Breast epithelium (tissue), 4 donors: ENCODE results near the gene PKD1. TPM values are rescaled to one million over a fixed set of nuclear protein-coding genes. Genes with fewer than 3 reads are reported as not detected.

Source experiments
- DNase-seq, 2 donors: peaks; one replicate each; pipeline ENCODE4 v3.0.0-alpha.2; 2019; ENCODE audit warnings: low spot score in 2 of 2
- H3K27ac ChIP-seq, 2 donors: fragments of 200-600 bp; sonication (generic) in 1 of 2; one replicate each; pipeline ENCODE4 v1.5.1; 2016 to 2019; ENCODE audit warnings: mild to moderate bottlenecking in 1 of 2
- H3K27me3 ChIP-seq, 2 donors: fragments of 200-600 bp; sonication (generic) in 1 of 2; one replicate each; pipeline versions ENCODE4 v1.5.1 to v1.6.0; 2017 to 2019; ENCODE audit warnings: control low read depth in 1 of 2, mild to moderate bottlenecking in 1 of 2
- H3K36me3 ChIP-seq: fragments of 200-600 bp; one replicate; pipeline ENCODE4 v1.5.1; 2019
- H3K4me1 ChIP-seq, 2 donors: fragments of 200-600 bp; sonication (generic); one replicate each; pipeline ENCODE4 v1.5.1; 2016 to 2019; ENCODE audit warnings: control low read depth in 1 of 2
- H3K4me3 ChIP-seq, 3 donors: fragments of 200-600 bp; sonication (generic); 1 replicate in 2 of 3; 2 replicates in 1 of 3; pipeline ENCODE4 v1.5.1; 2016 to 2019; ENCODE audit warnings: mild to moderate bottlenecking in 3 of 3, moderate library complexity in 2 of 3
- H3K9me3 ChIP-seq, 2 donors: fragments of 200-600 bp; sonication (generic) in 1 of 2; one replicate each; pipeline ENCODE4 v1.5.1; 2016 to 2019; ENCODE audit warnings: control low read depth in 1 of 2
- POLR2A ChIP-seq: fragments of 450-650 bp; IDR thresholded peaks from one replicate; pipeline ENCODE4 v1.6.1; 2016; ENCODE audit warnings: antibody characterized with exemption, mild to moderate bottlenecking, moderate library complexity
- POLR2AphosphoS5 ChIP-seq, 3 donors: sonication (generic); formaldehyde crosslinking; IDR thresholded peaks; one replicate each; pipeline ENCODE4 v1.6.1; 2017; ENCODE audit warnings: antibody characterized with exemption in 3 of 3
- intact Hi-C: fragments of 100-400 bp; cut with DNase I; formaldehyde crosslinking; loops from one replicate; pipeline ENCODE4 v1.15.1; 2023; ENCODE audit warnings: low total_unique reads
- total RNA-seq, 3 donors: library from RNA; depleted of rRNA; stranded (reverse); fragments of >200 nt; gene quantifications; one replicate each; pipeline ENCODE4 v1.1.0, GENCODE V29; 2016
- TF ChIP-seq, protein P1 (sequence below), 3 donors: fragments of 450-650 bp; IDR thresholded peaks; one replicate each; pipeline ENCODE4 v1.5.1; 2016 to 2017; ENCODE audit warnings: antibody characterized with exemption in 3 of 3, mild to moderate bottlenecking in 3 of 3, moderate library complexity in 3 of 3

Gene PKD1
- total RNA-seq, 3 donors from 2014 or later = 74.2 to 110 (median 107) TPM

DNA sequence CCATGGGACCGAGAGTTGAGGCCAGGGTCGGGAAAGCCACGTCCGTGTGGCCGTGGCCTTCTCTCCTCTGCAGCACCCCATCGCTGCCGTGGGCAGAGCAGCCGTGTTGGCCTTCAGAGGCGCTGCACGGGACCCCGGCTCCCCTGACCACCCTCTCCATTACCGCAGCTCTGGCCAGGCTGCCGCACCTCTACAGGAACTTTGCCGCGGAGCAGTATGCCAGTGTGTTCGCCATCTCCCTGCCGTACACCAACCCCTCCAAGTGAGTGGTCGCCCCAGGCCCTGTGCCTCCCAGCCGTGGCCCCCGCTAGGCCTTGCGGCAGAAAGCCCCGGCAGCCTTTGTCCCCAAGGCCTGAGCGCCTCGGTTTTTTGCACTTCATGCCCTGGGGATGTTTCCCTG lies 60.1 kb downstream of the PKD1 start:
- TF ChIP-seq POLR2AphosphoS5 (IDR thresholded peaks at IDR 0.05) (no peak), POLR2A (no peak)
- TF ChIP-seq, protein P1, sequence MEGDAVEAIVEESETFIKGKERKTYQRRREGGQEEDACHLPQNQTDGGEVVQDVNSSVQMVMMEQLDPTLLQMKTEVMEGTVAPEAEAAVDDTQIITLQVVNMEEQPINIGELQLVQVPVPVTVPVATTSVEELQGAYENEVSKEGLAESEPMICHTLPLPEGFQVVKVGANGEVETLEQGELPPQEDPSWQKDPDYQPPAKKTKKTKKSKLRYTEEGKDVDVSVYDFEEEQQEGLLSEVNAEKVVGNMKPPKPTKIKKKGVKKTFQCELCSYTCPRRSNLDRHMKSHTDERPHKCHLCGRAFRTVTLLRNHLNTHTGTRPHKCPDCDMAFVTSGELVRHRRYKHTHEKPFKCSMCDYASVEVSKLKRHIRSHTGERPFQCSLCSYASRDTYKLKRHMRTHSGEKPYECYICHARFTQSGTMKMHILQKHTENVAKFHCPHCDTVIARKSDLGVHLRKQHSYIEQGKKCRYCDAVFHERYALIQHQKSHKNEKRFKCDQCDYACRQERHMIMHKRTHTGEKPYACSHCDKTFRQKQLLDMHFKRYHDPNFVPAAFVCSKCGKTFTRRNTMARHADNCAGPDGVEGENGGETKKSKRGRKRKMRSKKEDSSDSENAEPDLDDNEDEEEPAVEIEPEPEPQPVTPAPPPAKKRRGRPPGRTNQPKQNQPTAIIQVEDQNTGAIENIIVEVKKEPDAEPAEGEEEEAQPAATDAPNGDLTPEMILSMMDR (IDR thresholded peaks at IDR 0.05) = no peak
- Histone ChIP-seq H3K36me3 (no peaks in the 10 kb centered on the region), H3K27ac (no peak overlapping the region), H3K27me3 (no peaks in the 10 kb centered on the region), H3K4me1 (no peaks in the 10 kb centered on the region), H3K9me3 (no peaks in the 10 kb centered on the region), H3K4me3 (no peak overlapping the region)
- no peak for DNase-seq
- intact Hi-C loops = loop anchor here (5.0 kb wide), 1 partner anchor 377 kb away; no protein-coding TSS in a partner anchor

DNA sequence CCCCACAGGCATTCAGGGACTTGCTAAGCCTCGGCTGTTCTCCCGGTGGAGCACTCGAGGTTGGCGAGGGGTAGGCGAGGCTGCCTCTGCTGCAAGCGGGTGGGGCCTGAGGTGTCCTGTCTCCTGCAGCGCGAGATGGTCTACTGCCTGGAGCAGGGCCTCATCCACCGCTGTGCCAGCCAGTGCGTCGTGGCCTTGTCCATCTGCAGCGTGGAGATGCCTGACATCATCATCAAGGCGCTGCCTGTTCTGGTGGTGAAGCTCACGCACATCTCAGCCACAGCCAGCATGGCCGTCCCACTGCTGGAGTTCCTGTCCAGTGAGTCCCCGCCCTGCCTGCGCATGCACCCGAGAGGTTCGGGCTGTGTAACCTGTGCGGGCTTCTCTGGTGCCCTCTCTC lies 61.6 kb downstream of the PKD1 start:
- Histone ChIP-seq H3K36me3 (no peaks in the 10 kb centered on the region), H3K27ac (no peak overlapping the region), H3K4me1 (no peaks in the 10 kb centered on the region), H3K4me3 (no peak overlapping the region), H3K9me3 (no peaks in the 10 kb centered on the region), H3K27me3 (no peaks in the 10 kb centered on the region)
- DNase-seq = no peak
- TF ChIP-seq, protein P1 (IDR thresholded peaks at IDR 0.05) = no peak
- intact Hi-C loops = no loop called here

DNA sequence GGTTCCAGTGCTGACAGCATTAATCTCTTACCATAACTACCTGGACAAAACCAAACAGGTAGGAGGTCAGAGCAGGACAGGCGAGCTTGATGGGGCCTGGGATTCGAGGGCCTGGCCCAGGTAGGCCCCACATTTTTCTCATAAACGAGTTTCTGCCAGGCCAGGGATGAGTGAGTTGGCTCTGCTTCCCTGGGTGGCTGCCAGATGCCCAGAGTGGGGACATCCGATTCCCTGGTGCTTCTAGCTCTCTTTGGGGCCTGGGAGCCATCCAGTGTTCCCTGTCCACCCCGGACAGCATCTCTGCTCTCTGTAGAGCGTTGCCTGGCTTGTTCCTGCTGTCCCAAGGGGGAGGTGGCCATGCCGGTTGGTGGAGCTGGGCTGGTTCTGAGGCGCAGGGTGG lies 62.8 kb downstream of the PKD1 start:
- no peaks in the 10 kb centered on the region for H3K4me1 ChIP-seq
- no peaks in the 10 kb centered on the region for H3K36me3 ChIP-seq
- no peaks in the 10 kb centered on the region for H3K9me3 ChIP-seq
- no peaks in the 10 kb centered on the region for H3K27me3 ChIP-seq
- no peak overlapping the region for H3K4me3 ChIP-seq
- TF ChIP-seq, protein P1 (IDR thresholded peaks at IDR 0.05) = no peak
- TF ChIP-seq POLR2A (no peak), POLR2AphosphoS5 (IDR thresholded peaks at IDR 0.05) (no peak)
- intact Hi-C loops = no loop called here
- no peak for DNase-seq
- no peak overlapping the region for H3K27ac ChIP-seq

DNA sequence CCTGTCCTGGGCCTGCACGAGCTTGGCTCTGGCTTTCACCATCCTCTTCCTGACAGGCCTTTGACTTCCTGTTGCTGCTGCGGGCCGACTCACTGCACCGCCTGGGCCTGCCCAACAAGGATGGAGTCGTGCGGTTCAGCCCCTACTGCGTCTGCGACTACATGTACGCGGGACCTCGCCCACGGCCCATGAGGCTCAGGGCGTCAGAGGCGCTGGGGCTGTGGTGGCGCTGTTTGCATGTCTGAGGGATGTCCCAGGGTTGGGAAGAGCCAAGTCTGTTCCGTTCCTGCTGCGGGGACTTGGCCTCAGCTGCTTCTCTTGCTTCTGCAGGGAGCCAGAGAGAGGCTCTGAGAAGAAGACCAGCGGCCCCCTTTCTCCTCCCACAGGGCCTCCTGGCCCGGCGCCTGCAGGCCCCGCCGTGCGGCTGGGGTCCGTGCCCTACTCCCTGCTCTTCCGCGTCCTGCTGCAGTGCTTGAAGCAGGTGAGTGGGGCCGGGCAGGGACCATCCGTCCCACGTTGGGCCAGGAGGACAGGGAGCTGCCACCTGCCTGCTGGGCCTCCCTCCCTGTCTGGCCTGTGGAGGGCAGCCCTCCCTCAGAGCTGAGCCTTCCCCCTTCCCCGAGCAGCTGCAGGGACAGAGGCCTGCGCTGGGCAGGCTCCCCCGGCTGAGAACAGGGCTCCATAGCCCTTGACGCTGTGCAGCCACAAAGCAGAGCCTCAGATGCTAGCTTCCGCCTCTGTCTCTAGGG lies 64.1 kb downstream of the PKD1 start:
- Histone ChIP-seq H3K9me3 (no peaks in the 10 kb centered on the region), H3K4me3 (no peak overlapping the region), H3K4me1 (no peaks in the 10 kb centered on the region), H3K27me3 (no peaks in the 10 kb centered on the region), H3K36me3 (no peaks in the 10 kb centered on the region), H3K27ac (no peak overlapping the region)
- TF ChIP-seq, protein P1 (IDR thresholded peaks at IDR 0.05) = no peak
- TF ChIP-seq POLR2AphosphoS5 (IDR thresholded peaks at IDR 0.05) (no peak), POLR2A (no peak)
- DNase-seq = no peak
- intact Hi-C loops = no loop called here

DNA sequence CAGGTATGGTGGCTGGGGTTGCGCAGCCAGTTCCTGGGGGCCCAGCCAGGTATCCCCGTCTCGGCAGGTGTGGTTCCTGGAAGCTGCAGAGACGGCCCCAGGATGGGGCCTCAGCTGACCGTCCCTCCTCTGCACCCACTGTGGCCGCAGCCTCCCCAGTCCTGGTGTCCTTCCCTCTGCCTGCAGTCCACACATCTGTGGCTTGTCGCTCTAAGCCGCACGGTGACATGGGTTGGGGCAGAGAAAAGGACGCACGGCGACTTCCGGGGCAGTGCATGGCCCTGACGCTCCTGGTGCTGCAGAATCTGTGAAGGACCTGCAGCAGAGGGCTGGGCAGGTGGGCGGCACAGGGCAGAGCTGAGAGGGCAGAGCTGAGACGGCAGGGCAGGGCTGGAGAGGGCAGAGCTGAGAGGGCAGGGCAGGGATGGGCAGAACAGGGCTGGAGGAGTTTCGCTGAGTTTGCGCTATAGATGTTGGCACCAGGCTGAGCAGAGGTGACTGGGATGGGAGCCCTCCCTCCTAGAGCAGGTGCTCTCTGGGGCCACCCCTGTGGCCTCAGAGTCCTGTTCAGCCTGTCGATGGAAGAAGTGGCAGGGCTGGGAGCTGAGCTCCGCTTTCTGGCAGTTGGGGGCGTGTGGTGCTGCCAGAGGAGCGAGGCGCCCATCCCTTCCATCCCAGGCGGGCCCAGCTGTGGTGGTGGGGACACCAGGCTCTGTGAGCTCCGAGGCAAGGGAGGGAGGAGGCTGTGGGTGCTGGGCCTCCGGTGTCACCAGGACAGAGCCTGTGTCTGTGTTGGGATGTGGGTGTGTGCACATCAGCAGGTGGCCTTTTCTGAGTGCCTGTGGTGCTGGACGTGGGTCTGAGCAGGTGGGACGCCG lies 64.9 kb downstream of the PKD1 start:
- Histone ChIP-seq H3K9me3 (no peaks in the 10 kb centered on the region), H3K27me3 (no peaks in the 10 kb centered on the region), H3K4me3 (no peak overlapping the region), H3K27ac (no peak overlapping the region), H3K4me1 (no peaks in the 10 kb centered on the region), H3K36me3 (no peaks in the 10 kb centered on the region)
- no peak for TF ChIP-seq POLR2AphosphoS5 (IDR thresholded peaks at IDR 0.05)
- TF ChIP-seq, protein P1 (IDR thresholded peaks at IDR 0.05) = no peak
- intact Hi-C loops = no loop called here
- DNase-seq = no peak
